ENCODE measurements around the gene TMEM143. TPM values are rescaled to one million over a fixed set of nuclear protein-coding genes. Genes with fewer than 3 reads are reported as not detected.

Gene TMEM143
- total RNA-seq, 2 experiments from 2014 or later, result 18.9 to 21.5 TPM

GRCh38 chr19:48354332-48354992 is 9.3 kb downstream of the TMEM143 start:
- H3K4me3 Mint-ChIP-seq, result no peak overlapping the region
- H3K36me3 Mint-ChIP-seq (ENCODE audit: low read depth), result peaks cover 4% of the 10 kb centered on the region
- H3K27me3 Mint-ChIP-seq, result no peaks in the 10 kb centered on the region
- DNase-seq (no peak), ATAC-seq (no peak)
- intact Hi-C loops (cut with DNase I, micrococcal nuclease), result loop anchor here in 1 of 2 experiments (5.0 kb wide), 1 partner anchor 42 kb away; no protein-coding TSS in a partner anchor
- no peaks in the 10 kb centered on the region for H3K4me1 Mint-ChIP-seq
- no peak overlapping the region for H3K27ac Mint-ChIP-seq
- ChIA-PET POLR2A (no interaction called here), CTCF (interaction anchor here (0.6 to 1.3 kb wide), 2 partner anchors 14 to 81 kb away, joined by 4 to 5 read pairs; no protein-coding TSS in a partner anchor)
- no peaks in the 10 kb centered on the region for H3K9me3 Mint-ChIP-seq (ENCODE audit: low read depth)

GRCh38 chr19:48353677-48354076 is 10.1 kb downstream of the TMEM143 start:
- Mint-ChIP-seq H3K27me3 (no peaks in the 10 kb centered on the region), H3K27ac (no peak overlapping the region), H3K36me3 (ENCODE audit: low read depth) (peaks cover 4% of the 10 kb centered on the region), H3K4me1 (no peaks in the 10 kb centered on the region), H3K4me3 (no peak overlapping the region), H3K9me3 (ENCODE audit: low read depth) (no peaks in the 10 kb centered on the region)
- intact Hi-C loops (cut with DNase I, micrococcal nuclease), result loop anchor here in 1 of 2 experiments (5.0 kb wide), 1 partner anchor 41 kb away; no protein-coding TSS in a partner anchor
- ATAC-seq (no peak), DNase-seq (no peak)
- CTCF ChIA-PET, result interaction anchor here (0.6 to 1.3 kb wide), 3 partner anchors 13 to 137 kb away, joined by 3 to 5 read pairs (median 4); no protein-coding TSS in a partner anchor
- POLR2A ChIA-PET, result no interaction called here

GRCh38 chr19:48351341-48351752 is 12.4 kb downstream of the TMEM143 start:
- Mint-ChIP-seq H3K9me3 (ENCODE audit: low read depth) (no peaks in the 10 kb centered on the region), H3K27me3 (no peaks in the 10 kb centered on the region), H3K4me1 (no peaks in the 10 kb centered on the region), H3K27ac (no peak overlapping the region), H3K36me3 (ENCODE audit: low read depth) (no peaks in the 10 kb centered on the region), H3K4me3 (no peak overlapping the region)
- DNase-seq (peak; percentile 92), ATAC-seq (peak; percentile 99)
- ChIA-PET POLR2A (no interaction called here), CTCF (interaction anchor here (1.0 to 2.4 kb wide), 5 partner anchors 9 to 58 kb away, joined by 3 to 13 read pairs (median 4); partner anchors contain the start of genes SYNGR4 and TMEM143)
- intact Hi-C loops (cut with DNase I, micrococcal nuclease), result loop anchor here (1.0 to 5.0 kb wide), 4 partner anchors 17 to 238 kb away; no protein-coding TSS in a partner anchor

GRCh38 chr19:48350856-48351255 is 12.9 kb downstream of the TMEM143 start:
- ATAC-seq (peak; percentile 13), DNase-seq (no peak)
- H3K4me3 Mint-ChIP-seq, result no peak overlapping the region
- no peaks in the 10 kb centered on the region for H3K27me3 Mint-ChIP-seq
- ChIA-PET POLR2A (no interaction called here), CTCF (interaction anchor here (0.5 to 2.4 kb wide), 9 partner anchors 10 to 84 kb away, joined by 3 to 13 read pairs (median 4); partner anchors contain the start of genes KDELR1, SYNGR4 and TMEM143)
- H3K36me3 Mint-ChIP-seq (ENCODE audit: low read depth), result no peaks in the 10 kb centered on the region
- H3K27ac Mint-ChIP-seq, result no peak overlapping the region
- intact Hi-C loops (cut with DNase I, micrococcal nuclease), result loop anchor here (1.0 to 5.0 kb wide), 4 partner anchors 17 to 238 kb away; no protein-coding TSS in a partner anchor
- no peaks in the 10 kb centered on the region for H3K9me3 Mint-ChIP-seq (ENCODE audit: low read depth)
- H3K4me1 Mint-ChIP-seq, result no peaks in the 10 kb centered on the region

GRCh38 chr19:48348737-48349136 is 15.0 kb downstream of the TMEM143 start:
- H3K36me3 Mint-ChIP-seq (ENCODE audit: low read depth), result no peaks in the 10 kb centered on the region
- H3K27ac Mint-ChIP-seq, result no peak overlapping the region
- no peak for DNase-seq
- POLR2A ChIA-PET, result no interaction called here
- intact Hi-C loops (cut with DNase I, micrococcal nuclease), result no loop called here
- no peaks in the 10 kb centered on the region for H3K4me1 Mint-ChIP-seq
- CTCF ChIA-PET, result no interaction called here
- H3K4me3 Mint-ChIP-seq, result no peak overlapping the region
- no peaks in the 10 kb centered on the region for H3K9me3 Mint-ChIP-seq (ENCODE audit: low read depth)
- no peaks in the 10 kb centered on the region for H3K27me3 Mint-ChIP-seq
- no peak for ATAC-seq

- Mint-ChIP-seq H3K27me3 (no peaks in the 10 kb centered on the region), H3K4me1 (no peaks in the 10 kb centered on the region), H3K9me3 (ENCODE audit: low read depth) (no peaks in the 10 kb centered on the region), H3K36me3 (ENCODE audit: low read depth) (no peaks in the 10 kb centered on the region), H3K4me3 (no peak overlapping the region), H3K27ac (no peak overlapping the region)
- ATAC-seq, result no peak
- intact Hi-C loops (cut with DNase I, micrococcal nuclease), result no loop called here
- no peak for DNase-seq
- ChIA-PET POLR2A (no interaction called here), CTCF (no interaction called here)
Measured at GRCh38 chr19:48348045-48348444, 15.7 kb downstream of the TMEM143 start.

- POLR2A ChIA-PET, result interaction anchor here (0.6 kb wide), 1 partner anchor 849 kb away, joined by 3 read pairs; no protein-coding TSS in a partner anchor
- intact Hi-C loops (cut with DNase I, micrococcal nuclease), result no loop called here
- Mint-ChIP-seq H3K9me3 (ENCODE audit: low read depth) (no peaks in the 10 kb centered on the region), H3K27ac (no peak overlapping the region), H3K27me3 (no peaks in the 10 kb centered on the region), H3K4me3 (no peak overlapping the region), H3K36me3 (ENCODE audit: low read depth) (no peaks in the 10 kb centered on the region), H3K4me1 (no peaks in the 10 kb centered on the region)
- ATAC-seq, result no peak
- CTCF ChIA-PET, result interaction anchor here (0.6 to 1.0 kb wide), 4 partner anchors 25 to 144 kb away, joined by 3 to 5 read pairs (median 3); no protein-coding TSS in a partner anchor
- DNase-seq, result no peak
Measured at GRCh38 chr19:48346191-48346590, 17.5 kb downstream of the TMEM143 start.

- peak; percentile 53 for ATAC-seq
- CTCF ChIA-PET, result interaction anchor here (1.0 kb wide), 1 partner anchor 24 kb away, joined by 3 read pairs; no protein-coding TSS in a partner anchor
- no peaks in the 10 kb centered on the region for H3K27me3 Mint-ChIP-seq
Measured at GRCh38 chr19:48344892-48345291, 18.8 kb downstream of the TMEM143 start.

GRCh38 chr19:48342841-48343540 is 20.7 kb downstream of the TMEM143 start:
- intact Hi-C loops (cut with DNase I, micrococcal nuclease), result no loop called here
- H3K4me1 Mint-ChIP-seq, result no peaks in the 10 kb centered on the region
- H3K27me3 Mint-ChIP-seq, result no peaks in the 10 kb centered on the region
- H3K9me3 Mint-ChIP-seq (ENCODE audit: low read depth), result no peaks in the 10 kb centered on the region
- ChIA-PET POLR2A (no interaction called here), CTCF (no interaction called here)
- H3K36me3 Mint-ChIP-seq (ENCODE audit: low read depth), result no peaks in the 10 kb centered on the region
- no peak for DNase-seq
- no peak overlapping the region for H3K4me3 Mint-ChIP-seq
- no peak overlapping the region for H3K27ac Mint-ChIP-seq
- no peak for ATAC-seq

More at GRCh38 chr19:48344892-48345291, 18.8 kb downstream of the TMEM143 start:
- no peaks in the 10 kb centered on the region for H3K4me1 Mint-ChIP-seq
- DNase-seq, result peak; percentile 32
- no peaks in the 10 kb centered on the region for H3K36me3 Mint-ChIP-seq (ENCODE audit: low read depth)
- intact Hi-C loops (cut with DNase I, micrococcal nuclease), result no loop called here
- no peaks in the 10 kb centered on the region for H3K9me3 Mint-ChIP-seq (ENCODE audit: low read depth)
- POLR2A ChIA-PET, result no interaction called here
- no peak overlapping the region for H3K4me3 Mint-ChIP-seq
- no peak overlapping the region for H3K27ac Mint-ChIP-seq

GRCh38 chr19:48342414-48342738 is 21.4 kb downstream of the TMEM143 start:
- no peak for DNase-seq
- Mint-ChIP-seq H3K36me3 (ENCODE audit: low read depth) (no peaks in the 10 kb centered on the region), H3K27ac (no peak overlapping the region), H3K4me1 (no peaks in the 10 kb centered on the region), H3K4me3 (no peak overlapping the region), H3K9me3 (ENCODE audit: low read depth) (no peaks in the 10 kb centered on the region), H3K27me3 (no peaks in the 10 kb centered on the region)
- ATAC-seq, result no peak
- intact Hi-C loops (cut with DNase I, micrococcal nuclease), result no loop called here
- CTCF ChIA-PET, result no interaction called here
- POLR2A ChIA-PET, result no interaction called here

GRCh38 chr19:48341515-48342413 is 22.0 kb downstream of the TMEM143 start:
- ChIA-PET POLR2A (no interaction called here), CTCF (interaction anchor here (0.9 to 1.4 kb wide), 3 partner anchors 9 to 105 kb away, joined by 3 to 4 read pairs (median 4); no protein-coding TSS in a partner anchor)
- no peaks in the 10 kb centered on the region for H3K27me3 Mint-ChIP-seq
- no peak overlapping the region for H3K4me3 Mint-ChIP-seq
- H3K36me3 Mint-ChIP-seq (ENCODE audit: low read depth), result no peaks in the 10 kb centered on the region
- no peaks in the 10 kb centered on the region for H3K4me1 Mint-ChIP-seq
- no peaks in the 10 kb centered on the region for H3K9me3 Mint-ChIP-seq (ENCODE audit: low read depth)
- DNase-seq, result no peak
- no peak for ATAC-seq
- no peak overlapping the region for H3K27ac Mint-ChIP-seq
- intact Hi-C loops (cut with DNase I, micrococcal nuclease), result no loop called here

Data from activated CD4-positive, alpha-beta T cell treated with anti-CD3 and anti-CD28 coated beads for 36 hours (primary cell).